Effector CD8-positive, alpha-beta T cell (primary cell): Measurements from ENCODE around the gene EXOC6B.

Experiments
- DNase-seq: peaks from one replicate; lab custom pipeline; 2025; lab: John Stamatoyannopoulos, UW

EXOC6B gene

GRCh38 chr2:72363406-72363805 lies 462.4 kb downstream of the EXOC6B start:
- DNase-seq = no peak

GRCh38 chr2:72362733-72363132 lies 463.1 kb downstream of the EXOC6B start:
- DNase-seq = no peak

GRCh38 chr2:72361521-72361920 lies 464.3 kb downstream of the EXOC6B start:
- DNase-seq = no peak

GRCh38 chr2:72361042-72361441 lies 464.8 kb downstream of the EXOC6B start:
- DNase-seq = no peak

GRCh38 chr2:72350852-72351251 lies 475.0 kb downstream of the EXOC6B start:
- DNase-seq = no peak

- no peak for DNase-seq
Observed at GRCh38 chr2:72349016-72349415, 476.8 kb downstream of the EXOC6B start.

GRCh38 chr2:72347081-72347480 lies 478.8 kb downstream of the EXOC6B start:
- no peak for DNase-seq

- no peak for DNase-seq
Observed at GRCh38 chr2:72341639-72342038, 484.2 kb downstream of the EXOC6B start.

GRCh38 chr2:72340665-72341064 lies 485.2 kb downstream of the EXOC6B start:
- no peak for DNase-seq

GRCh38 chr2:72338076-72338475 lies 487.8 kb downstream of the EXOC6B start:
- DNase-seq = no peak

- DNase-seq = no peak
Observed at GRCh38 chr2:72332720-72333119, 493.1 kb downstream of the EXOC6B start.

GRCh38 chr2:72330652-72331051 lies 495.2 kb downstream of the EXOC6B start:
- no peak for DNase-seq

GRCh38 chr2:72326759-72327158 lies 499.1 kb downstream of the EXOC6B start:
- DNase-seq = no peak

- no peak for DNase-seq
Observed at GRCh38 chr2:72325592-72326422, 500.0 kb downstream of the EXOC6B start.

GRCh38 chr2:72316774-72317173 lies 509.1 kb downstream of the EXOC6B start:
- no peak for DNase-seq

GRCh38 chr2:72300147-72300684 lies 525.6 kb downstream of the EXOC6B start:
- no peak for DNase-seq

- DNase-seq = no peak
Observed at GRCh38 chr2:72293620-72294019, 532.2 kb downstream of the EXOC6B start.

GRCh38 chr2:72292433-72292832 lies 533.4 kb downstream of the EXOC6B start:
- no peak for DNase-seq

GRCh38 chr2:72291059-72291458 lies 534.8 kb downstream of the EXOC6B start:
- no peak for DNase-seq

- no peak for DNase-seq
Observed at GRCh38 chr2:72289736-72290135, 536.1 kb downstream of the EXOC6B start.

- DNase-seq = no peak
Observed at GRCh38 chr2:72289283-72289682, 536.5 kb downstream of the EXOC6B start.

GRCh38 chr2:72278046-72278445 lies 547.8 kb downstream of the EXOC6B start:
- DNase-seq = no peak

GRCh38 chr2:72276876-72277275 lies 549.0 kb downstream of the EXOC6B start:
- no peak for DNase-seq

- DNase-seq = no peak
Observed at GRCh38 chr2:72276356-72276755, 549.5 kb downstream of the EXOC6B start.
